ENCODE measurements around the gene CRMP1. TPM values are rescaled to one million over a fixed set of nuclear protein-coding genes. Genes with fewer than 3 reads are reported as not detected.

Gene CRMP1
- total RNA-seq, 2 experiments from 2014 or later, result not detected

DNA sequence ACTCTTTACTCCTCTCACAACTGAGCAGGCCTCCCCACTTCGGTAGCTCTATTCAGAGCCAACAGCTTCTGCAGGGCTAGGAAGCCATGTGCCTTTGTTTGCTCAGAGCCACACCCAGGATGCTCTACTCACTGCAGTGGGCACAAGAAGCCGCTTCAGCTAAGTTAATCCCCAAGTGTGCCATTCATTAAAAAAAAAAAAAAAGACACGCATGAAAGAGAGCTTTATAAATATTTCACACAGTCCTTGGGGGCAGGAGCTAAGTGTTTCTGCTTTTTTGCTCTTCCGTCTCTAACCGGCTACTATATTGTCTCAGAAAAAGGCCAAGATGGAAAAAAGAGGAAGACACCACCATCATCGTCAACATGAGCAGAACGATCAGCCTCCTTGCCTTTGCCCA, 8.1 kb downstream of the CRMP1 start:
- intact Hi-C loops (cut with DNase I, micrococcal nuclease), result no loop called here
- TF ChIP-seq CTCF (IDR thresholded peaks at IDR 0.05), result no peak
- H3K36me3 ChIP-seq (ENCODE audit: insufficient read depth, low read length), result no peaks in the 10 kb centered on the region
- H3K4me1 ChIP-seq (ENCODE audit: insufficient read depth, low read length), result peaks cover 5% of the 10 kb centered on the region
- no peaks in the 10 kb centered on the region for H3K4me1 Mint-ChIP-seq (ENCODE audit: low read depth)
- no peak overlapping the region for H3K4me3 ChIP-seq (ENCODE audit: low read length)
- POLR2A ChIA-PET, result no interaction called here
- H3K27me3 ChIP-seq (ENCODE audit: control insufficient read depth in 1 of 2, insufficient read depth in 2 of 2, low read length in 2 of 2), result peaks cover 21 to 28% of the 10 kb centered on the region in 2 experiments
- ATAC-seq (ENCODE audit: poor library complexity) (no peak), DNase-seq (no peak)
- H3K27ac ChIP-seq (ENCODE audit: low read depth in 1 of 2, low read length in 2 of 2), result no peak overlapping the region
- H3K27me3 Mint-ChIP-seq, result peaks cover 73% of the 10 kb centered on the region
- H3K36me3 Mint-ChIP-seq (ENCODE audit: low read depth), result no peaks in the 10 kb centered on the region
- H3K27ac Mint-ChIP-seq, result no peak overlapping the region
- H3K4me3 Mint-ChIP-seq, result no peak overlapping the region
- peaks cover 2% of the 10 kb centered on the region for H3K9me3 Mint-ChIP-seq
- CTCF ChIA-PET, result no interaction called here
- peaks cover 0 to 21% of the 10 kb centered on the region in 2 experiments for H3K9me3 ChIP-seq (ENCODE audit: control insufficient read depth in 1 of 2, insufficient read depth in 1 of 2, low read length in 2 of 2)

DNA sequence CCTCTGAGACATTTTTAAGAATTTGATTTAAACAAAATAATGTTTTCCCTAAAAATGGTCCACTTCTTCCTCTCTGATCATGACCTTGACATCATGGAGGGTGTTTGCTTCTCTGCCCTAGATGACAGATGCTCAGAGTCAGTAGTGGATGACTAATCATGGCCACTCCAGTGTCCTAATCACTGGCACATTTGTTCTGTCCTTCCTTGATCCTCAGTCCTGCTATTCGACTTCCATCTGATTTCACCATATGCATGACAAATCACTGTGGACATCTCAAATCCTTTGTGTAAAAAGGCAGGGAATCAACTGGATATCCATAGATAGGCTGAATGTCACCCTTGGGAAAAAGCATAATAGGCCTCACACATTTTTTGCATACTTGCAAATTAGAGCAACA, 9.0 kb downstream of the CRMP1 start:
- ChIA-PET POLR2A (no interaction called here), CTCF (no interaction called here)
- Mint-ChIP-seq H3K4me3 (no peak overlapping the region), H3K36me3 (ENCODE audit: low read depth) (no peaks in the 10 kb centered on the region), H3K4me1 (ENCODE audit: low read depth) (no peaks in the 10 kb centered on the region), H3K27ac (no peak overlapping the region), H3K27me3 (peaks cover 70% of the 10 kb centered on the region), H3K9me3 (peaks cover 2% of the 10 kb centered on the region)
- intact Hi-C loops (cut with DNase I, micrococcal nuclease), result no loop called here
- Histone ChIP-seq H3K27me3 (ENCODE audit: control insufficient read depth in 1 of 2, insufficient read depth in 2 of 2, low read length in 2 of 2) (peaks cover 12 to 19% of the 10 kb centered on the region in 2 experiments), H3K4me3 (ENCODE audit: low read length) (no peak overlapping the region), H3K9me3 (ENCODE audit: control insufficient read depth in 1 of 2, insufficient read depth in 1 of 2, low read length in 2 of 2) (peaks cover 0 to 19% of the 10 kb centered on the region in 2 experiments), H3K36me3 (ENCODE audit: insufficient read depth, low read length) (no peaks in the 10 kb centered on the region), H3K27ac (ENCODE audit: low read depth in 1 of 2, low read length in 2 of 2) (no peak overlapping the region), H3K4me1 (ENCODE audit: insufficient read depth, low read length) (peaks cover 5% of the 10 kb centered on the region)
- no peak for ATAC-seq (ENCODE audit: poor library complexity)
- DNase-seq, result no peak
- no peak for TF ChIP-seq CTCF (IDR thresholded peaks at IDR 0.05)

- Histone ChIP-seq H3K27me3 (ENCODE audit: control insufficient read depth in 1 of 2, insufficient read depth in 2 of 2, low read length in 2 of 2) (peaks cover 9 to 15% of the 10 kb centered on the region in 2 experiments), H3K36me3 (ENCODE audit: insufficient read depth, low read length) (no peaks in the 10 kb centered on the region), H3K9me3 (ENCODE audit: control insufficient read depth in 1 of 2, insufficient read depth in 1 of 2, low read length in 2 of 2) (peaks cover 0 to 19% of the 10 kb centered on the region in 2 experiments), H3K4me1 (ENCODE audit: insufficient read depth, low read length) (peaks cover 5% of the 10 kb centered on the region), H3K4me3 (ENCODE audit: low read length) (no peak overlapping the region), H3K27ac (ENCODE audit: low read depth in 1 of 2, low read length in 2 of 2) (no peak overlapping the region)
- ChIA-PET CTCF (no interaction called here), POLR2A (no interaction called here)
- no peak for ATAC-seq (ENCODE audit: poor library complexity)
- H3K4me3 Mint-ChIP-seq, result no peak overlapping the region
- H3K9me3 Mint-ChIP-seq, result peaks cover 2% of the 10 kb centered on the region
- intact Hi-C loops (cut with DNase I, micrococcal nuclease), result no loop called here
- no peak for DNase-seq
- TF ChIP-seq CTCF (IDR thresholded peaks at IDR 0.05), result no peak
- no peaks in the 10 kb centered on the region for H3K36me3 Mint-ChIP-seq (ENCODE audit: low read depth)
- H3K27me3 Mint-ChIP-seq, result peaks cover 68% of the 10 kb centered on the region
- H3K4me1 Mint-ChIP-seq (ENCODE audit: low read depth), result no peaks in the 10 kb centered on the region
- H3K27ac Mint-ChIP-seq, result no peak overlapping the region
These were observed 9.9 kb downstream of the CRMP1 start for GRCh38 chr4:5882947-5883346.
